H1 (cell line): Measurements from ENCODE around the gene TPD52L3. TPM values are rescaled to one million over a fixed set of nuclear protein-coding genes. Genes with fewer than 3 reads are reported as not detected.

Source experiments
- CTCF ChIA-PET: fragments of 300-600 bp; sonication (Branson Sonifier 250); formaldehyde crosslinking; loops from one replicate; lab custom pipeline; 2021; ENCODE audit not compliant: partially characterized antibody; lab: Charles Lee
- POLR2A ChIA-PET: fragments of 300-600 bp; sonication (Branson Sonifier 250); formaldehyde crosslinking; loops from one replicate; lab custom pipeline; 2021; ENCODE audit warnings: inconsistent platforms; ENCODE audit not compliant: partially characterized antibody; lab: Charles Lee
- DNase-seq, 2 experiments: peaks; one replicate each; pipeline versions ENCODE4 v3.0.0 to v3.0.0-alpha.2; 2010 to 2022; ENCODE audit warnings: low spot score in 2 of 2, low read depth in 1 of 2, mixed read lengths in 1 of 2
- FAIRE-seq: peaks from 2 replicates; lab custom pipeline; 2011; peaks lifted over from hg19 to GRCh38; lab: Jason Lieb, UNC
- H2AFZ ChIP-seq: 2 replicates; pipeline ENCODE4 v1.8.1; 2012; ENCODE audit warnings: low read length, inconsistent platforms
- H2AK5ac ChIP-seq: 2 replicates; pipeline ENCODE4 v1.6.1; 2013; ENCODE audit warnings: low read depth, low read length
- H2BK120ac ChIP-seq: replicated peaks from 2 replicates; pipeline ENCODE3; 2013; ENCODE audit warnings: low read depth, low read length, inconsistent platforms
- H2BK12ac ChIP-seq: 2 replicates; pipeline ENCODE4 v1.6.1; 2013; ENCODE audit warnings: low read depth, low read length
- H2BK15ac ChIP-seq: 2 replicates; pipeline ENCODE4 v1.6.1; 2013; ENCODE audit warnings: low read length
- H2BK20ac ChIP-seq: 2 replicates; pipeline ENCODE4 v1.6.1; 2013; ENCODE audit warnings: low read length
- H2BK5ac ChIP-seq: 2 replicates; pipeline ENCODE4 v1.6.1; 2013; ENCODE audit warnings: low read depth, low read length
- H3K14ac ChIP-seq: 2 replicates; pipeline ENCODE4 v1.6.1; 2013; ENCODE audit warnings: inconsistent platforms; ENCODE audit not compliant: insufficient read length
- H3K18ac ChIP-seq: 2 replicates; pipeline ENCODE4 v1.6.1; 2013; ENCODE audit warnings: low read length; ENCODE audit errors: extremely low read depth
- H3K23ac ChIP-seq: 2 replicates; pipeline ENCODE4 v1.6.1; 2013; ENCODE audit warnings: inconsistent platforms; ENCODE audit not compliant: insufficient read length
- H3K23me2 ChIP-seq: 2 replicates; pipeline ENCODE4 v1.6.1; 2013; ENCODE audit warnings: low read depth, low read length
- H3K27ac ChIP-seq: 2 replicates; pipeline ENCODE4 v1.6.1; 2011; ENCODE audit warnings: low read depth, low read length, inconsistent platforms
- H3K27me3 ChIP-seq, 4 experiments: replicated peaks in 1 of 4; 1 replicate in 1 of 4; 2 replicates in 3 of 4; pipeline versions ENCODE4 v1.6.1 to v1.8.1; 2011 to 2013; ENCODE audit warnings: low read length in 3 of 4, mild to moderate bottlenecking in 3 of 4, inconsistent platforms in 2 of 4, mixed read lengths in 2 of 4, moderate library complexity in 1 of 4; ENCODE audit not compliant: control insufficient read depth in 3 of 4, insufficient read depth in 3 of 4; ENCODE audit errors: extremely low read depth in 1 of 4
- H3K36me3 ChIP-seq, 4 experiments: 2 replicates each; pipeline versions ENCODE4 v1.6.1 to v1.8.1; 2011 to 2013; ENCODE audit warnings: mild to moderate bottlenecking in 4 of 4, low read length in 3 of 4, moderate library complexity in 2 of 4, control low read depth in 1 of 4, inconsistent platforms in 1 of 4; ENCODE audit not compliant: insufficient read depth in 4 of 4, control insufficient read depth in 2 of 4
- H3K4ac ChIP-seq: replicated peaks from 2 replicates; pipeline ENCODE3; 2013; ENCODE audit warnings: low read length, low read depth, mixed read lengths, inconsistent platforms; ENCODE audit not compliant: insufficient read length
- H3K4me1 ChIP-seq, 4 experiments: replicated peaks in 1 of 4; 1 replicate in 1 of 4; 2 replicates in 3 of 4; pipeline versions ENCODE4 v1.6.1 to v1.8.1; 2011 to 2013; ENCODE audit warnings: low read length in 3 of 4, inconsistent platforms in 2 of 4, mixed read lengths in 1 of 4; ENCODE audit not compliant: insufficient read depth in 4 of 4, control insufficient read depth in 3 of 4
- H3K4me2 ChIP-seq, 2 experiments: 2 replicates each; pipeline versions ENCODE4 v1.6.1 to v1.8.1; 2011 to 2013; ENCODE audit warnings: low read depth in 2 of 2, low read length in 2 of 2, control low read depth in 1 of 2, inconsistent platforms in 1 of 2, mild to moderate bottlenecking in 1 of 2; ENCODE audit not compliant: insufficient read depth in 1 of 2
- H3K4me3 ChIP-seq, 4 experiments: fragments of 200-600, 300-600 bp in 1 of 4; sonication (generic), shearing (Covaris generic), sonication (Bioruptor Twin) in 1 of 4; 2 replicates each; pipeline versions ENCODE4 v1.5.1 to v1.8.1; 2011 to 2016; ENCODE audit warnings: low read length in 4 of 4, low read depth in 3 of 4, control low read depth in 2 of 4, inconsistent platforms in 2 of 4, mild to moderate bottlenecking in 2 of 4, mixed read lengths in 1 of 4, moderate library complexity in 1 of 4; ENCODE audit not compliant: insufficient read depth in 2 of 4; ENCODE audit errors: extremely low read depth in 1 of 4
- H3K56ac ChIP-seq: replicated peaks from 2 replicates; pipeline ENCODE3; 2013; ENCODE audit warnings: low read depth, mild to moderate bottlenecking, mixed read lengths, low read length, inconsistent platforms; ENCODE audit not compliant: insufficient read length
- H3K79me1 ChIP-seq: 2 replicates; pipeline ENCODE4 v1.6.1; 2013; ENCODE audit warnings: low read depth, low read length, control low read depth
- H3K79me2 ChIP-seq, 2 experiments: 2 replicates each; pipeline versions ENCODE4 v1.6.1 to v1.8.1; 2012 to 2013; ENCODE audit warnings: low read length in 2 of 2, mild to moderate bottlenecking in 2 of 2, inconsistent platforms in 1 of 2; ENCODE audit not compliant: insufficient read depth in 2 of 2, control insufficient read depth in 1 of 2
- H3K9ac ChIP-seq, 4 experiments: replicated peaks in 1 of 4; 1 replicate in 1 of 4; 2 replicates in 3 of 4; pipeline versions ENCODE4 v1.6.1 to v1.8.1; 2011 to 2013; ENCODE audit warnings: low read depth in 3 of 4, low read length in 3 of 4, control low read depth in 2 of 4, mild to moderate bottlenecking in 2 of 4, moderate library complexity in 2 of 4, inconsistent platforms in 1 of 4; ENCODE audit errors: extremely low read depth in 1 of 4
- H3K9me3 ChIP-seq, 2 experiments: 2 replicates each; pipeline versions ENCODE4 v1.6.1 to v1.8.1; 2012 to 2013; ENCODE audit warnings: mild to moderate bottlenecking in 2 of 2, moderate library complexity in 2 of 2, control low read depth in 1 of 2, inconsistent platforms in 1 of 2, low read depth in 1 of 2, low read length in 1 of 2, mixed read lengths in 1 of 2; ENCODE audit not compliant: insufficient read depth in 2 of 2
- H4K20me1 ChIP-seq, 2 experiments: replicated peaks in 1 of 2; 2 replicates each; pipeline versions ENCODE3 to v1.8.1; 2011 to 2013; ENCODE audit warnings: inconsistent platforms in 2 of 2, low read length in 2 of 2, mild to moderate bottlenecking in 1 of 2; ENCODE audit not compliant: insufficient read depth in 2 of 2, control insufficient read depth in 1 of 2
- H4K5ac ChIP-seq: 2 replicates; pipeline ENCODE4 v1.6.1; 2013; ENCODE audit warnings: low read length, low read depth, mixed read lengths, inconsistent platforms; ENCODE audit not compliant: insufficient read length
- H4K8ac ChIP-seq: 2 replicates; pipeline ENCODE4 v1.8.0; 2013; ENCODE audit warnings: mild to moderate bottlenecking, moderate library complexity, low read length, inconsistent platforms; ENCODE audit not compliant: insufficient read depth; ENCODE audit errors: extremely low read depth
- H4K91ac ChIP-seq: replicated peaks from 2 replicates; pipeline ENCODE3; 2013; ENCODE audit warnings: low read length, mixed read lengths, inconsistent platforms; ENCODE audit not compliant: insufficient read length
- ASH2L ChIP-seq: fragments of 200-600, 300-600 bp; sonication (generic); IDR thresholded peaks from one replicate; pipeline ENCODE4 v1.7.1; 2017; ENCODE audit warnings: low read length
- BCL11A ChIP-seq, 2 experiments: IDR thresholded peaks; one replicate each; pipeline ENCODE4 v1.6.1; 2011; ENCODE audit warnings: low read depth in 2 of 2, low read length in 2 of 2, mild to moderate bottlenecking in 2 of 2
- CHD2 ChIP-seq: IDR thresholded peaks from 2 replicates; pipeline ENCODE4 v1.6.1; 2012; ENCODE audit warnings: low read length, improper control_type of control experiment
- CTBP2 ChIP-seq: IDR thresholded peaks from 2 replicates; pipeline ENCODE4 v1.7.0; 2011; ENCODE audit warnings: borderline replicate concordance, mild to moderate bottlenecking, moderate library complexity, mixed read lengths, low read length; ENCODE audit not compliant: insufficient read depth, insufficient read length
- EP300 ChIP-seq, 2 experiments: IDR thresholded peaks; 1 replicate in 1 of 2; 2 replicates in 1 of 2; pipeline ENCODE4 v1.6.1; 2011 to 2012; ENCODE audit warnings: low read depth in 2 of 2, low read length in 2 of 2, mild to moderate bottlenecking in 2 of 2, borderline replicate concordance in 1 of 2, inconsistent platforms in 1 of 2, moderate library complexity in 1 of 2
- SIN3A ChIP-seq, 2 experiments: IDR thresholded peaks in 1 of 2; conservative IDR thresholded peaks in 1 of 2; 2 replicates each; pipeline ENCODE4 v1.6.1; 2011 to 2012; ENCODE audit warnings: low read length in 2 of 2, improper control_type of control experiment in 1 of 2, low read depth in 1 of 2, mild to moderate bottlenecking in 1 of 2
- SIX5 ChIP-seq: IDR thresholded peaks from 2 replicates; pipeline ENCODE4 v1.6.1; 2011; ENCODE audit warnings: mild to moderate bottlenecking, low read depth, low read length
- TCF12 ChIP-seq: IDR thresholded peaks from 2 replicates; pipeline ENCODE4 v1.6.1; 2011; ENCODE audit warnings: low read depth, mild to moderate bottlenecking, low read length
- TEAD4 ChIP-seq: IDR thresholded peaks from 2 replicates; pipeline ENCODE4 v1.6.1; 2012; ENCODE audit warnings: low read depth, low read length, inconsistent platforms, mixed read lengths
- YY1 ChIP-seq: IDR thresholded peaks from 2 replicates; pipeline ENCODE4 v1.6.1; 2011; ENCODE audit warnings: low read depth, mild to moderate bottlenecking, low read length
- WGBS, 2 experiments: shearing (Covaris generic) in 1 of 2; methylation state at CpG; one replicate each; pipeline versions ENCODE4 v1.1.6 to v1.1.7; 2013 to 2015; ENCODE audit warnings: low lambda C conversion rate in 2 of 2, mixed read lengths in 2 of 2, inconsistent platforms in 1 of 2, low coverage in 1 of 2, missing lambda C conversion rate in 1 of 2; ENCODE audit not compliant: insufficient replicate concordance in 2 of 2, insufficient coverage in 1 of 2, insufficient read length in 1 of 2; ENCODE audit errors: extremely low coverage in 1 of 2, missing lambda C conversion rate in 1 of 2; 5-methylcytosine and 5-hydroxymethylcytosine counted together
- polyA plus RNA-seq, 7 experiments: library from polyadenylated mRNA; depleted of rRNA in 3 of 7; stranded (reverse) in 5 of 7; unstranded in 2 of 7; fragments of >200 nt in 5 of 7; fragments of 200-250 nt in 2 of 7; gene quantifications; 1 replicate in 5 of 7; 2 replicates in 1 of 7; 4 replicates in 1 of 7; pipeline versions ENCODE4 v1.2.1 to v1.2.3, GENCODE V29; 2011 to 2013; ENCODE audit warnings: missing spikeins in 2 of 7, mixed read lengths in 2 of 7
- total RNA-seq: library from RNA; stranded (reverse); fragmentation: NEBNext Ultra II Directional; extraction: Animal tissue kit (Norgen Biotek cat#: 25700); gene quantifications from 2 replicates; pipeline ENCODE4 v1.2.1, GENCODE V29; 2021
- TF ChIP-seq, protein P1 (sequence below): IDR thresholded peaks from 2 replicates; pipeline ENCODE4 v1.6.1; 2012; ENCODE audit warnings: inconsistent platforms

TPD52L3 gene
- total and polyA plus RNA-seq, 2 of the 8 experiments (the other 6 are each of a cell fraction or from before 2014, with no cell fraction given): not detected

DNA sequence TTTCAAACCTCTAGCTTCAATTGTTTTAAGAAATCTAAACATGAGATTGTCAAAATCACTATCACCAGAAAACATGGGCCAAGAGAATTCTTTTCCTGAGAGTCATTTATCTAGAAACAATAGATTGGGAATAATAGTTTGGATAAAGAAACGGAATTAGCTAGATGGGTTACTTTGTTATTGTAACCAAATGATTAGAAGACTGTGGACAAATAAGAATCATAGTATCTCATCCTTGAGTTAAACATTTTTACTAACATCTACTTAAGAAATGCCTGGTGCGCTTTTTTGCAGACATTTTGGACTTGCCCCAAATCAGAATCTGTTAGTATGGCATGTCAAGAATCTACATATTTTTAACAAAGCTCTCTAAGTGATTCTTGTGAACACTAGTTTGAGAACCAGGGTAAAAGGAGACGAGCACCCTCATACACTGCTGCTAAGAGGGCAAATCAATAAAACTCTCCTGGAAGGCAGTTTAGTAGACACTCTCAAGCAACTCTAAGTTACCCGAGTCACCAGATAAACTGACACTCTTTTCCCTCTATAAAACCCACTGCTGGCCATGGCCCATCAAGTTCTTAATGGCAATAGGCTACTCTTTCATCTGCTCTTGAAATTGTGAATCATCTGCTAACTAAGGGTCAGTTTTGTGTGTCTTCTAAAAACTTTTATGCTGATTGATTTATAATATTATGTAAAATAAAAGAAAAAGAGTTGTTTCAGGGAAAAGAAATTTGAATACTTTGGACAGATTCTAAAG lies 39.1 kb downstream of the TPD52L3 start:
- no peak overlapping the region for H3K14ac ChIP-seq
- no peak for FAIRE-seq
- no peak overlapping the region for H3K18ac ChIP-seq
- no peak for DNase-seq
- H2AK5ac ChIP-seq: no peak overlapping the region
- no peaks in the 10 kb centered on the region for H3K27me3 ChIP-seq
- no peak for TF ChIP-seq CTBP2
- no peak for TF ChIP-seq EP300 (IDR thresholded peaks at IDR 0.05; ENCODE audit: borderline replicate concordance in 1 of 2, low read depth in 2 of 2, low read length in 2 of 2)
- TF ChIP-seq CHD2: no peak
- no peak for TF ChIP-seq ASH2L
- TF ChIP-seq TCF12: no peak
- TF ChIP-seq YY1: no peak
- no peak for TF ChIP-seq BCL11A (IDR thresholded peaks at IDR 0.05; ENCODE audit: low read depth in 2 of 2, low read length in 2 of 2)
- TF ChIP-seq TEAD4: no peak
- no peak for TF ChIP-seq SIX5
- TF ChIP-seq, protein P1, sequence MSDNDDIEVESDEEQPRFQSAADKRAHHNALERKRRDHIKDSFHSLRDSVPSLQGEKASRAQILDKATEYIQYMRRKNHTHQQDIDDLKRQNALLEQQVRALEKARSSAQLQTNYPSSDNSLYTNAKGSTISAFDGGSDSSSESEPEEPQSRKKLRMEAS: no peak
- TF ChIP-seq SIN3A (conservative IDR thresholded peaks at IDR 0.05 in 1 of 2, IDR thresholded peaks at IDR 0.05 in 1 of 2; ENCODE audit: low read depth in 1 of 2, low read length in 2 of 2): no peak
- H3K4me1 ChIP-seq: no peaks in the 10 kb centered on the region
- ChIA-PET CTCF (interaction anchor here (1.1 to 2.6 kb wide), 2 partner anchors 9 to 13 kb away, joined by 3 to 16 read pairs; no protein-coding TSS in a partner anchor), POLR2A (interaction anchor here (1.9 kb wide), 1 partner anchor 45 kb away, joined by 4 read pairs; no protein-coding TSS in a partner anchor)
- no peak overlapping the region for H3K56ac ChIP-seq
- no peak overlapping the region for H2BK12ac ChIP-seq
- no peaks in the 10 kb centered on the region for H3K79me1 ChIP-seq
- H3K23ac ChIP-seq: no peak overlapping the region
- H4K5ac ChIP-seq: no peak overlapping the region
- no peaks in the 10 kb centered on the region for H4K20me1 ChIP-seq
- H3K36me3 ChIP-seq: no peaks in the 10 kb centered on the region
- H2BK15ac ChIP-seq: no peak overlapping the region
- H3K27ac ChIP-seq: no peak overlapping the region
- H2BK5ac ChIP-seq: no peak overlapping the region
- no peaks in the 10 kb centered on the region for H3K23me2 ChIP-seq
- 85% methylated on average over 4 of the region's 4 CpGs; no CpG with 5 or more reads in 1 of the 2 experiments for WGBS, 2 experiments
- no peak overlapping the region for H2BK20ac ChIP-seq
- H3K4me3 ChIP-seq: no peak overlapping the region
- no peak overlapping the region for H3K9ac ChIP-seq
- peaks cover 9% of the 10 kb centered on the region in 2 experiments for H3K9me3 ChIP-seq
- H3K4me2 ChIP-seq: no peak overlapping the region
- H3K79me2 ChIP-seq: no peaks in the 10 kb centered on the region
- no peak overlapping the region for H4K8ac ChIP-seq
- H2BK120ac ChIP-seq: no peak overlapping the region
- no peak overlapping the region for H4K91ac ChIP-seq
- H2AFZ ChIP-seq: no peak overlapping the region
- no peak overlapping the region for H3K4ac ChIP-seq
